BJ (cell line): ENCODE data around the gene KCNG4. TPM values are rescaled to one million over a fixed set of nuclear protein-coding genes. Genes with fewer than 3 reads are reported as not detected.

Source experiments
- CTCF ChIA-PET: fragments of 350-600 bp; formaldehyde crosslinking; extraction: SDS; loops from one replicate; lab custom pipeline; 2021; ENCODE audit warnings: antibody characterized with exemption, inconsistent platforms; lab: Yijun Ruan, JAX
- POLR2A ChIA-PET: fragments of 300-600 bp; sonication (Branson Sonifier 250); formaldehyde crosslinking; extraction: SDS; loops from one replicate; lab custom pipeline; 2021; ENCODE audit warnings: antibody characterized with exemption; lab: Charles Lee
- DNase-seq: peaks from one replicate; pipeline ENCODE4 v3.0.0-alpha.2; 2011; ENCODE audit warnings: low read depth
- H3K27me3 ChIP-seq: 2 replicates; pipeline ENCODE4 v1.6.0; 2011; ENCODE audit warnings: low read length; ENCODE audit not compliant: control insufficient read depth, insufficient read depth
- H3K36me3 ChIP-seq: 2 replicates; pipeline ENCODE4 v1.5.1; 2011; ENCODE audit warnings: low read length; ENCODE audit not compliant: control insufficient read depth, insufficient read depth
- H3K4me3 ChIP-seq: 2 replicates; pipeline ENCODE4 v1.5.1; 2011; ENCODE audit warnings: low read depth, mild to moderate bottlenecking, control low read depth, low read length
- polyA plus RNA-seq: library from polyadenylated mRNA; depleted of rRNA; stranded (reverse); fragments of >200 nt; gene quantifications from 2 replicates; pipeline ENCODE4 v1.2.3, GENCODE V29; 2011; rRNA removed
- small RNA-seq: library from RNA; depleted of rRNA; stranded (forward); fragments of <200 nt; gene quantifications from one replicate; pipeline ENCODE3, GENCODE V24; 2012; ENCODE audit warnings: low replicate concordance, low read depth; ENCODE audit not compliant: insufficient read length
- TF ChIP-seq, protein P1 (sequence below): IDR thresholded peaks from 2 replicates; pipeline ENCODE4 v1.5.1; 2011; ENCODE audit warnings: low read depth, mild to moderate bottlenecking, control low read depth, inconsistent platforms, low read length, moderate library complexity; ENCODE audit not compliant: insufficient read depth

Gene KCNG4
- polyA plus RNA-seq, 1 experiment = not detected

DNA sequence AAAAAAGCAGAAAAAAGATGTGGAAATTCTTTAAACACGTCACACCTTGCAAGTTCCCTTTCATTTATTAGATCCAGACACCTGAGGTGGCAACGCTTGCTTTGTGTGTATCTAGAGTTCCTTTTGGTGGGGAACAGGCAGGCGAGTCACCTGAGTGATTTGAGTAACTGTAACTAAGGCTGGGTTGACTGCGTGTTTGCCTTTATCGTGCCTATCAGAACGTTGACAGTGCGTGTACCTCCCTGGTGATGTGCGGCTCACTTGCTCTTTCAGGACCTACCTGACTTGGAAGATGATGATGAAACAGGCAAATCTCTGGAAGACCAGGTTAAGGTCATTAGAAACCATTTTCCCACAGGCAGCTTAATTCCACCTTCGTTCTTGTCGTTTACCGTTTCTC lies 65.4 kb downstream of the KCNG4 start:
- H3K4me3 ChIP-seq = no peak overlapping the region
- ChIA-PET POLR2A (no interaction called here), CTCF (interaction anchor here (1.0 to 4.8 kb wide), 2 partner anchors 12 to 13 kb away, joined by 5 to 42 read pairs; partner anchors contain the start of gene TAF1C)
- no peaks in the 10 kb centered on the region for H3K27me3 ChIP-seq
- no peak for DNase-seq
- TF ChIP-seq, protein P1, sequence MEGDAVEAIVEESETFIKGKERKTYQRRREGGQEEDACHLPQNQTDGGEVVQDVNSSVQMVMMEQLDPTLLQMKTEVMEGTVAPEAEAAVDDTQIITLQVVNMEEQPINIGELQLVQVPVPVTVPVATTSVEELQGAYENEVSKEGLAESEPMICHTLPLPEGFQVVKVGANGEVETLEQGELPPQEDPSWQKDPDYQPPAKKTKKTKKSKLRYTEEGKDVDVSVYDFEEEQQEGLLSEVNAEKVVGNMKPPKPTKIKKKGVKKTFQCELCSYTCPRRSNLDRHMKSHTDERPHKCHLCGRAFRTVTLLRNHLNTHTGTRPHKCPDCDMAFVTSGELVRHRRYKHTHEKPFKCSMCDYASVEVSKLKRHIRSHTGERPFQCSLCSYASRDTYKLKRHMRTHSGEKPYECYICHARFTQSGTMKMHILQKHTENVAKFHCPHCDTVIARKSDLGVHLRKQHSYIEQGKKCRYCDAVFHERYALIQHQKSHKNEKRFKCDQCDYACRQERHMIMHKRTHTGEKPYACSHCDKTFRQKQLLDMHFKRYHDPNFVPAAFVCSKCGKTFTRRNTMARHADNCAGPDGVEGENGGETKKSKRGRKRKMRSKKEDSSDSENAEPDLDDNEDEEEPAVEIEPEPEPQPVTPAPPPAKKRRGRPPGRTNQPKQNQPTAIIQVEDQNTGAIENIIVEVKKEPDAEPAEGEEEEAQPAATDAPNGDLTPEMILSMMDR = no peak
- peaks cover 5% of the 10 kb centered on the region; the same call in 1 of the 2 replicates for H3K36me3 ChIP-seq

DNA sequence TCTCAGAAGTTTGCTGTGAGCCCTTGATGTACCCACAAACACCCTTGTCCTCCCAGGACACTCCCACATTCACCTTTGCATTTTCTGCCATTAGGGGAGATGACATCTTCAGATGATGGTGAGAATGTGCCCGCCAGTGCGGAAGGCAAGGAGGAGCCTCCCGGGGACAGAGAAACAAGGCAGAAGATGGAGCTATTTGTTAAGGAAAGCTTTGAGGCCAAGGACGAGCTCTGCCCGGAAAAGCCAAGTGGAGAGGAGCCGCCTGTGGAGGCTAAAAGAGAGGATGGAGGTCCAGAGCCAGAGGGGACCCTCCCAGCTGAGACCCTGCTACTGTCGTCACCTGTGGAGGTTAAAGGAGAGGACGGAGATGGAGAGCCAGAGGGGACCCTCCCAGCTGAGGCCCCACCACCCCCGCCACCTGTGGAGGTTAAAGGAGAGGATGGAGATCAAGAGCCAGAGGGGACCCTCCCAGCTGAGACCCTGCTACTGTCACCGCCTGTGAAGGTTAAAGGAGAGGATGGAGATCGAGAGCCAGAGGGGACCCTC lies 70.0 kb downstream of the KCNG4 start:
- Histone ChIP-seq H3K36me3 (no peaks in the 10 kb centered on the region), H3K4me3 (no peak overlapping the region), H3K27me3 (peaks cover 2% of the 10 kb centered on the region)
- no peak for DNase-seq
- POLR2A ChIA-PET = no interaction called here
- TF ChIP-seq, protein P1 = no peak
- CTCF ChIA-PET = interaction anchor here (1.0 to 1.2 kb wide), 2 partner anchors 14 to 17 kb away, joined by 4 read pairs; partner anchors contain the start of gene TAF1C

Small RNAs within 50 kb of the gene (small RNA-seq; reads per million reads assigned to genes)
- not detected for gene RNA5SP433

Other genes starting within 250 kb of the KCNG4 start
- not detected in 2 replicates for gene SLC38A8, start 197.2 kb downstream of the KCNG4 start, polyA plus RNA-seq
- gene MBTPS1, start 123.1 kb downstream of the KCNG4 start, polyA plus RNA-seq = 72.6 and 89.7 TPM in 2 replicates
- 12.1 and 15.5 TPM in 2 replicates for gene HSDL1, start 94.8 kb downstream of the KCNG4 start, polyA plus RNA-seq
- not detected in 2 replicates for gene DNAAF1, start 94.7 kb downstream of the KCNG4 start, polyA plus RNA-seq
- gene TAF1C, start 53.0 kb downstream of the KCNG4 start, polyA plus RNA-seq = 12.8 and 23.4 TPM in 2 replicates
- not detected in 2 replicates for gene ADAD2, start 48.9 kb downstream of the KCNG4 start, polyA plus RNA-seq
- gene WFDC1, start 54.9 kb upstream of the KCNG4 start, polyA plus RNA-seq = 62.1 and 85.8 TPM in 2 replicates
- not detected in 2 replicates for gene ATP2C2, start 128.5 kb upstream of the KCNG4 start, polyA plus RNA-seq